ENCODE results near the gene QPRT. TPM values are rescaled to one million over a fixed set of nuclear protein-coding genes. Genes with fewer than 3 reads are reported as not detected.
"Not testable (repeated sequence)": the region's sequence is repeated elsewhere in the genome, so short reads cannot be mapped to it uniquely, and the experiment has no call there.

QPRT gene
- total and polyA plus RNA-seq, 2 of the 13 experiments (the other 11 are each of a cell fraction or from before 2014, with no cell fraction given): 130 to 218 TPM

DNA sequence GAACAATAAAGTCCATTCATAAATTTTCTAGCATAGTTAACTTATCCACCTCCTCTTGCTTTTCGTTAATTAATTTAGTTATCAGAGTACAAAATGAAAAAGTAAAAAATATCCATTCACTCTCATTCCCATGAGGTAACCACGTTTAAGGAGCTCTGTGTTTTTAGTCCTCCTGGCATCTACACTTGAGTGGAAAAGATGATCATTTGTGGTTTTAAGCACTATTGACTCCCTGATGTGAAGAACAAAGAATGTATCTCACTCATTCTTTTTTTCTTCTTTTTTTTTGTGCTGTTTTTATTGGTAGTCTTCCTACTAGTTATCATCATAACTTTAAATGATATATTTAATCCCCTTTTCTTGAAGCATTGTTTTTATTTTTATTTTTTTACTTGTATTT lies 26.1 kb downstream of the QPRT start:
- Histone ChIP-seq H3K4me2 (ENCODE audit: low read depth, low read length) (no peak overlapping the region), H3K36me3 (replicated peaks in 1 of 2; ENCODE audit: control insufficient read depth in 1 of 2, insufficient read depth in 2 of 2, low read length in 2 of 2) (no peaks in the 10 kb centered on the region), H3K4me1 (ENCODE audit: insufficient read depth, low read length) (peaks cover 21% of the 10 kb centered on the region), H3K79me2 (ENCODE audit: insufficient read depth, low read length) (no peaks in the 10 kb centered on the region), H3K9ac (ENCODE audit: insufficient read depth, low read depth, low read length) (no peak overlapping the region), H3K9me3 (ENCODE audit: low read length) (no peaks in the 10 kb centered on the region), H3K27me3 (ENCODE audit: control insufficient read depth in 1 of 2, insufficient read depth in 2 of 2, low read length in 2 of 2) (peaks cover 0 to 7% of the 10 kb centered on the region in 2 experiments; a peak in 2 of 5 replicates), H3K27ac (ENCODE audit: extremely low read length, insufficient read depth, low read length) (no peak overlapping the region), H2AFZ (ENCODE audit: low read length) (no peak overlapping the region), H3K4me3 (replicated peaks in 1 of 3; ENCODE audit: insufficient read depth in 1 of 3, low read depth in 2 of 3, low read length in 3 of 3) (no peak overlapping the region), H4K20me1 (ENCODE audit: insufficient read depth, low read length) (no peaks in the 10 kb centered on the region)
- TF ChIP-seq, protein P1, sequence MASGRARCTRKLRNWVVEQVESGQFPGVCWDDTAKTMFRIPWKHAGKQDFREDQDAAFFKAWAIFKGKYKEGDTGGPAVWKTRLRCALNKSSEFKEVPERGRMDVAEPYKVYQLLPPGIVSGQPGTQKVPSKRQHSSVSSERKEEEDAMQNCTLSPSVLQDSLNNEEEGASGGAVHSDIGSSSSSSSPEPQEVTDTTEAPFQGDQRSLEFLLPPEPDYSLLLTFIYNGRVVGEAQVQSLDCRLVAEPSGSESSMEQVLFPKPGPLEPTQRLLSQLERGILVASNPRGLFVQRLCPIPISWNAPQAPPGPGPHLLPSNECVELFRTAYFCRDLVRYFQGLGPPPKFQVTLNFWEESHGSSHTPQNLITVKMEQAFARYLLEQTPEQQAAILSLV (CRISPR knock-in tag; IDR thresholded peaks at IDR 0.05; ENCODE audit: borderline replicate concordance): no peak
- no peak for TF ChIP-seq SUZ12 (IDR thresholded peaks at IDR 0.05; ENCODE audit: low read depth, low read length)
- FAIRE-seq (no peak), ATAC-seq (no peak), DNase-seq (ENCODE audit: low spot score) (no peak)
- WGBS (ENCODE audit: low lambda C conversion rate): 30% methylated on average over 2 of the region's 2 CpGs
- in situ Hi-C loops (cut with HindIII; ENCODE audit: extremely low pct_ligation_motif_present, low pct_unique_long_range_greater_than_20kb): no loop called here
- intact Hi-C loops (cut with micrococcal nuclease; ENCODE audit: unreplicated experiment): no loop called here
- no TSS peak for BruUV-seq (replicated peaks)
- CTCF ChIA-PET (ENCODE audit: low intra/inter-chr PET ratio, low total read pairs): no interaction called here
- POLR2A ChIA-PET: no interaction called here

DNA sequence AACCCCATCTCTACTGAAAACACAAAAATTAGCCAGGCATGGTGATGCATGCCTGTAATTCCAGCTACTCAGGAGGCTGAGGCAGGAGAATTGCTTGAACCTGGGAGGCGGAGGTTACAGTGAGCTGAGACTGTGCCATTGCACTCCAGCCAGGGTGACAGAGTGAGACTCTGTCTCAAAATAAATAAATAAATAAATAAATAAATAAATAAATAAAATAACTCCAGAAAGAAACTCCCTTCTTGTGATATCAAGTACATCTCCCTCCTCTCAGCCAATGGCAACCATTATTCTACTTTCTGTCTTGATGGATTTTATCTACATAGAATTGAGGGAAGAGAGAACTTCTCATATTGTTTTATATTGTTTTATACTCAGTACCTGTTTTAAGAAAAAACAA lies 28.2 kb downstream of the QPRT start:
- H3K27ac ChIP-seq (ENCODE audit: extremely low read length, insufficient read depth, low read length); in situ Hi-C loops (cut with HindIII; ENCODE audit: extremely low pct_ligation_motif_present, low pct_unique_long_range_greater_than_20kb); H3K79me2 ChIP-seq (ENCODE audit: insufficient read depth, low read length); BruUV-seq (replicated peaks); H3K4me2 ChIP-seq (ENCODE audit: low read depth, low read length); CTCF ChIA-PET (ENCODE audit: low intra/inter-chr PET ratio, low total read pairs); H2AFZ ChIP-seq (ENCODE audit: low read length); H4K20me1 ChIP-seq (ENCODE audit: insufficient read depth, low read length); H3K9ac ChIP-seq (ENCODE audit: insufficient read depth, low read depth, low read length); intact Hi-C loops (cut with micrococcal nuclease; ENCODE audit: unreplicated experiment); H3K36me3 ChIP-seq (replicated peaks in 1 of 2; ENCODE audit: control insufficient read depth in 1 of 2, insufficient read depth in 2 of 2, low read length in 2 of 2); H3K9me3 ChIP-seq (ENCODE audit: low read length); FAIRE-seq; DNase-seq (ENCODE audit: low spot score); POLR2A ChIA-PET; H3K4me3 ChIP-seq (replicated peaks in 1 of 3; ENCODE audit: insufficient read depth in 1 of 3, low read depth in 2 of 3, low read length in 3 of 3); H3K27me3 ChIP-seq (ENCODE audit: control insufficient read depth in 1 of 2, insufficient read depth in 2 of 2, low read length in 2 of 2); ATAC-seq: not testable (repeated sequence)
- 73% methylated on average over 1 of the region's 1 CpG for WGBS (ENCODE audit: low lambda C conversion rate)
- H3K4me1 ChIP-seq (ENCODE audit: insufficient read depth, low read length): peaks cover 28% of the 10 kb centered on the region
